HG03575 (cell line): ENCODE measurements around the gene LRRC45.
"Not testable (repeated sequence)": the region's sequence is repeated elsewhere in the genome, so short reads cannot be mapped to it uniquely, and the experiment has no call there.

Source experiments
- ATAC-seq: cut with Tn5 transposase; IDR thresholded peaks from one replicate; pipeline ENCODE4 v1.9.1; 2021; ENCODE audit not compliant: unreplicated experiment, insufficient number of reproducible peaks, low FRiP score; ENCODE audit errors: extremely low read depth

Gene LRRC45

DNA sequence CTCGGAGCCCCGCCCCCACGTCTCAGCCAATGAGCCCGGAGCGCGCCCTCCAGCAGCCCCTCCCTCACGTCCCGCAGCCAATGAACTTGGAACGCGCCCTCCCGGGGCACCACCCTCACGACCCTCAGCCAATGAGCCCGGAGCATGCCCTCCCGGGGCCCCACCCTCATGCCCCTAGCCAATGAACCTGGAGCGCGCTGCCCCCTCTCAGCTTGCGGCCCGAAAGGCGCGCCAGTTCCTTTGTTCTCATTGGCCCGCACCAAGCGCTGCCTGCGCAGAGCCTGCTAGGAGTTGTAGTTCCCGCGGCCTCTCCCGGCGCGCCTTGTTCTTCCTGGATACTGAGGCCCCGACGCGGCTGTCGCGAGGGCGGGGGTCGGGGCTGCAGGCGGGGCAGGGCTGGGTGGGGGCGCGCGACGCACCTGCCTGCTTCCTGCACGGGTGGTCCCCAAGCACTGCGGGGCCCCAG is at the start of gene LRRC45:
Gene LRRC45 (plus strand): TSS at position 325 of the 466 bp plus-strand sequence. CDS start 339 bp downstream, outside the sequence.
- ATAC-seq, result peak; percentile 74

DNA sequence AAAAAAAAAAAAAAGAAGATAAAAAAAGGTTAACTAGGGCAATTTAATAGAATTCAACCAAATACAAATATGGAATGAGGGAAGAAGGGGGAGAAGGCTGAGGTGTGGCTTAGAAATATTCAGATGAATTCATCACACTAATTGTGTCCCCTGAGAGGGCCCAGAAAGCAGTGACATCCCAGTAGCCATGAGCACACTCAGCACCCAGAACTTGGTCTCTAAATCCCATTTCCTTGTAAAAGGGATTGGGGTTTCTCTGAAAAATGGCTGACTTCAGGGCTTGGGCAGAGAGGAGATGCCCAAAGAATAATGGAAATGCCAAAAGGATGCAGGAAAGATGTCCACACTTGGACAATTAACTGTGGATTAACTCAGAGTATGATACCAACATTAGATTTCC is 49.7 kb upstream of the LRRC45 start:
- no peak for ATAC-seq

DNA sequence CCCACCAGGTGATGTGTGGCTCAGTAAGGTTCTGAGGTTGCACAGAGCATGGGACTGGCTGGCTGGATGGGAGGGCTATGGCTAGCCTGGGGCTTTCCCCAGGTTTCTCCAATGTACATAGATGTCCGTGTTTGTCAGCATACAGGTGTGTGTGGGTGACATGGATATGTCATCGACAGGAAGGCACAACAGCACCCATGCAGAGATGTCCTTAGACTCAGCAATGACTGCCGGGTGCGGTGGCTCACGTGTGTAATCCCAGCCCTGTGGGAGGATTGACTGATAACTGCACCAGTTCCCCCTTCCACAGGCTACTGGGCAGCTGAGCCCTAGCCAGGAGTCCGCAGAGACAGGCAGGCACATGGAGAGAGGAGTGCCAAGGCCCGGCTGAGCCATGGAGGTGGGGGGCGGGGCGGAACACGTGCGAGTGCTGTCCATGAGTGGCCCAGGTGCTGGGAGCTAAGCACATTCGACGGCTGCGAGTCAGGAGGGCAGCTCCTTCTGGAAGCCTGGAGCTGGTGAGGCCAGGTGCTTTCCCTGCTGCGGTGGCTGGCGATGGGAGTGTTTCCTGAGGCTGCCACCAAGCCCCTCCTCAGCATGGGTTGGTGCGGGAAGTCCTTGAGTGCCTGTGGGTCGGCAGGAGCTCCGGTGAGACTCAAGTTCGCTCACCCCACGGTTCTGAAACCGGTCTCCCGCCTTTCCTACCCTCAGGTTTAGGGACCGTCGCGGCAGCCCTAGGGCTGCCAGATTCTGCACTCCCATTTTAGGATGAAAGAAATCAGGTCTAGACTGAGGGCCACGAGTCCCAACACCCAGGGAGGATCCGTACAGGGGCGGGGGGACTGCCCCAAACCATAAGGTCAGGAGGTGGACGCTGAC is 46.5 kb upstream of the LRRC45 start:
- ATAC-seq, result no peak

GRCh38 chr17:81977211-81977808 is 45.8 kb upstream of the LRRC45 start, which contains the start of gene ASPSCR1:
ASPSCR1 (plus strand) TSS chr17:81977629; CDS start chr17:81977647, 18 bp downstream.
- ATAC-seq, result no peak

DNA sequence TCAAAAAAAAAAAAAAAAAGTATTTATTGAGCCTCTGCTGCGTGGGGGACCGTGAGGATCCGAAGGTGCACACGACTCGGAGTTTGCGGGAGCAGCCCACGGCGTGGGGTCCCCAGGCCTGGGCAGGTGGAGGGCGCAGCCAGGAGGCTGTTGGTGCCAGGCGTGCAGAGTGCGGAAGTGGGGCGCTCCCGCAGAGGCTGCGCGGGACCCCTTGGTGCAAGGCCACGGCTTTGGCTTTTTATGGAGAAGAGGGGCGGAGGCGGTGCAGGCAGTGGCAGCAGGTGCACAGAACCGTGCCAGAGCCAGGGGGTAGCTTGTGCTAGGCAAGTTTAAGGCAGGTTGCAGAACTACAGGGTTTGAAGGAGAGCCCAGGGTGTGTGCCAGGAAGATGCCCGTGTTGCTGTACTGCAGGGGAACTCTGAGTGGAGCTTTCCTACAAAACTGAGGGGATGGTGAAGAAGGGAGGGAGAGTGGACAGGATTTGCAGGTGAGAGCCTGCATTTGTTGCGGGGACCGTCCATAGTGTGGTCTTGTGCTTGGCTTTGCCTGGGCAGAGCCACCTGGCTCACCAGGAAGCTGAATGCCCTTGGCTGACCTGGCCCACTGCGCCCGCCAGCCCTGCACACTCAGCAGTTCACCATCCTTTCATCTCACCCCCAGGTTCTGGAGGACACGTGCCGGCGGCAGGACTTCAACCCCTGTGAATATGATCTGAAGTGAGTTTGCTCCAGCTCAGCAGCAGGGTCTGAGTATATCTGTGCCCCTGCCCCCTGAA is 44.4 kb upstream of the LRRC45 start:
- no peak for ATAC-seq

GRCh38 chr17:81980122-81980521 is 43.0 kb upstream of the LRRC45 start:
- ATAC-seq, result no peak

- no peak for ATAC-seq
Observed at GRCh38 chr17:81980707-81981343, 42.3 kb upstream of the LRRC45 start.

GRCh38 chr17:81981511-81981910 is 41.6 kb upstream of the LRRC45 start:
- ATAC-seq, result not testable (repeated sequence)

- ATAC-seq, result no peak
Observed at GRCh38 chr17:81983011-81983638, 40.0 kb upstream of the LRRC45 start.

DNA sequence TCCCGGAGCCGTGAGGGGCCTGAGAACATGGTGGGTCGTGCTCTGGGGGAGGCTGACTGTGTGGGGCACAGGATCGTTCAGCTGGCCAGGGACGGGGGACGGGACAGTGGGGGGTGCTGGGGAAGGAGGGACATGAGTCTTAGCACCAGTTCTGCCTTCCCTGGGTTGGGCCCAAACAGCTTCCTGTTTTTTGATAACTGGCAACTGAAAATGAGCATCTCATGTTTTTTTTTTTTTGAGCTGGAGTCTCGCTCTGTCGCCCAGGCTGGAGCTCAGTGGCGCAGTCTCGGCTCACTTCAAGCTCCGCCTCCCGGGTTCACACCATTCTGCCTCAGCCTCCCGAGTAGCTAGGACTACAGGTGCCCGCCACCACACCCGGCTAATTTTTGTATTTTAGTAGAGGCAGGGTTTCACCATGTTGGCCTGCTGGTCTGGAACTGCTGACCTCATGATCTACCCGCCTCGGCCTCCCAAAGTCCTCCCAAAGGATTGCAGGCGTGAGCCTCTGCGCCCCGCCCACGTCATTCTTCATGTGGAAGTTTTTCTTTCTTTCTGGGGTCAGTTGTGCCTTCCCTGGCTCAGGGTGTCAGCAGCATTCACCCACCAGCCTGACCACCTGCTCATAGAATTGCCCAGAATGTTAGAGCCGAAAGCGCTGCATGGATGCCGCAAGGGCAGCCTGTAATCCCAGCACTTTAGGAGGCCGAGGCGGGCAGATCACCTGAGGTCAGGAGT is 39.3 kb upstream of the LRRC45 start:
- ATAC-seq, result no peak

DNA sequence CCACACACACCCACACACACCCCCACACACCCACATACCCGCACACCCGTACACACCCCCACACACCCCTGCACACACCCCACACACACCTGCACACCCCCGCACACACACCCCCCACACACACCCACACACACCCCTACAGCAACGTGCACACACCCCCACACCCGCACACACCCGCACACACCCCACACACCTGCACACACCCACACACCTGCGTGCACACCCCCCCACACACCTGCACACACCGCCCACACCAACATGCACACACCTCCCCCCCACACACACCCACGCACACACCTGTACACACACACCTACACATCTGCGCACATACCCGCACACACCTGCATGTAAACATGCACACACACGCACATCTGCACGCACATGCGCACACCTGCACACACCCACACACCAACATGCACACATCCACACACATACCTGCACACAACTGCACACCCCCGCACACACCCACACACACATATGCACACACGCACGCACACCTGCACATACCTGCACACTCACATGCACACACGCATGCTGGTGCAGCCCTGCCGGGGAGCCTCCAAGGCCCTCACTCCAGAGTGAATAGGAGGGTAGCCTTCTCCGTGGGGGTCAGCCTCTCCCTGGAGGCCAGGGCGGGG is 38.2 kb upstream of the LRRC45 start:
- ATAC-seq, result no peak

DNA sequence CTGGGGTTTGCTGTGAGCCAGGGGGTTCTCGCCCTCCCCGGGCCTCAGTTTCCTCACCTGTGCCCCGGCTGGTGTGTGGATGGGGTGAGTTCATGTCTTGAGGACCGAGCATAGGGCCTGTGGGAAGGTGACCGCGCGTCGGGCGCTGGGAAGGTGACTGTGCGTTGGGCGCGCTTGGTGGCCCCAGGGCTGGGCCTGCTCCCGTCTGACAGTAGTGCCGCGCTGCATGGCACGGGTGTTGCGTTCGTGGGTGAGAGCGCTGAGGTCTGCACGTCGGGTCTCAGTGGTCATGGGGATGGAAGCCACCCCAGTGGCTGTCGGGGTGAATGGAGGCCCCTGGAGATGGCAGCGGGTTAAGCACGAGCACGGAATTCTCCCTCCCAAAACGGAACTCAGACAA is 36.5 kb upstream of the LRRC45 start:
- no peak for ATAC-seq

DNA sequence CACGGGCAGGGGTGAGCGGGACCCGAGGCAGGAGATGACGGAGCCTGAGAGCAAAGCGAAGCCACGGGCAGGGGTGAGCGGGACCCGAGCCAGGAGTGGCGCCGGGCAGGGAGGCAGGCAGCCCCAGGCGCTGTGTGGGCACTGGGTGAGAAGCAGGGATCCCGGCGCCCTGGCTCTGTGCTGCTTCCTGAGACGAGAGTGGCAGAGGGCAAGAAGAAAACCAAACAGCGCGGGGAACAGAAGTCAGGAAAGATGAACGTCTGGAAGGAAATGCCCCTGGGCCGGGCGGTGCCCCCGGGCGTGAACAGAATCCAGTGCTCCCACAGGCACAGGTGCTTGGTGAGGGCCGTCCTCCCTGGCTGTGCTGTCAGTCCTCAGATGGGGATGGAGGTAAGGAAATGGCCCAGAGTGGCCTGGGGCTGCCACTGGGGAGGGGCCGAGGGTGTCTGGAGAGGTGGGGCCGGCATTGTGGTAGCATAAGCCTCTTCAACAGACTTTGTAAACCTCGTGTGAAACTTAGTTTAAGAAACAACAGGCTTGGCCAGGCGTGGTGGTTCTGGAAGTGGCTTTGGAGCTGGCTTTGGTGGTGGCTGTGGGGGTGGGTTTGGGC is 35.8 kb upstream of the LRRC45 start:
- ATAC-seq, result no peak

- ATAC-seq, result no peak
Observed at GRCh38 chr17:81990836-81991683, 32.0 kb upstream of the LRRC45 start.

GRCh38 chr17:81991684-81992305 is 31.3 kb upstream of the LRRC45 start:
- ATAC-seq, result no peak
